Measurements from ENCODE around the gene PTPRN2.

Gene PTPRN2

GRCh38 chr7:157612664-157613561, 974.7 kb downstream of the PTPRN2 start:
- peak; percentile 2 for DNase-seq

DNA sequence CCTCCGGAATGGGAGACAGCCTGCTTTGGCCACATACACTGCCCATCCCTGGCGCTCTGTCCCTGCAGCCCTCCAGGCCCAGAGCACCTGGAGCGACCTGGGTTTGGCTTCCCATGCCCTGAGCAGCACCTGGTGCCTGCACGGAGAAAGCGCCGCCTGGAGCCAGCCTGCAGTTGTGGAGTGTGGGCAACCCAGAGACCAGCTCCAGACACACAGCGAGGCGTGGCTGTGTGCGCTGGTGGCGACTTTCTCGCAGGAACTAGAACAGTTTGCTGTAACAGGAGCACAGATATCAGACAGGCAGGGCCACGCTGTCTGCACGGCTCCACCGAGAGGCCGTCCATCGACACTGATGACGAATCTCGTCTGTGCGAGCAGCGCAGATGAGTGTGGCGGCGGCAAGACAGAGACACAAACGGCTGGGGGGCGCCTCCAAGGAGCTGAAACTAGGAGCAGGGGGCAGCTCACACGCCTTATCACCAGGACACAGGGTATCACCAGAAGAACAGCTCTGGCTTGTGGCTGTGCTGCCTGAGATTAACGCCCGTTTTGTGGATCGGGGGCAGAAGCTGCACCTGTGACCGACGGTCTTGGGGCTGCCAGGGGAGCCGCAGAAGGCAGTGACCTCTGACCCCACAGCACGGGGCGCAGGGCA, 975.5 kb downstream of the PTPRN2 start:
- no peak for DNase-seq

DNA sequence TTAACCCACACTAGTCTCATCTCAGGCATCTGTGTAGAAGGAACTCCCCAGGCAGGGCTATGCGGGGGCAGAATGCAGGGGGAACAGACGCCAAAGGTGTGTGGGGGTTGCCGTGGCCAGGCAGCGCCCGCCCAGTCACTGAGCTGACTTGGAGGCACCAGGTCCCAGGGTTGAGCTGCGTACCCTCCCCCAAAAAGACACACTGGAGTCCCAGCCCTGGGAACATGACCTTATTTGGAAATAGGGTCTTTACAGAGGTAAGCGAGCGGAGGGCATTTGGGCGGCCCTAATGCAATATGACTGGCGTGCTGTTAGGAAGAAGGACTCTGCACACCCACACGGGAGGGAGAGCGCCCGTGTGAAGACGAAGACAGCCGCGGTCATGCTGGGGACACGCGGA, 976.3 kb downstream of the PTPRN2 start:
- no peak for DNase-seq

DNA sequence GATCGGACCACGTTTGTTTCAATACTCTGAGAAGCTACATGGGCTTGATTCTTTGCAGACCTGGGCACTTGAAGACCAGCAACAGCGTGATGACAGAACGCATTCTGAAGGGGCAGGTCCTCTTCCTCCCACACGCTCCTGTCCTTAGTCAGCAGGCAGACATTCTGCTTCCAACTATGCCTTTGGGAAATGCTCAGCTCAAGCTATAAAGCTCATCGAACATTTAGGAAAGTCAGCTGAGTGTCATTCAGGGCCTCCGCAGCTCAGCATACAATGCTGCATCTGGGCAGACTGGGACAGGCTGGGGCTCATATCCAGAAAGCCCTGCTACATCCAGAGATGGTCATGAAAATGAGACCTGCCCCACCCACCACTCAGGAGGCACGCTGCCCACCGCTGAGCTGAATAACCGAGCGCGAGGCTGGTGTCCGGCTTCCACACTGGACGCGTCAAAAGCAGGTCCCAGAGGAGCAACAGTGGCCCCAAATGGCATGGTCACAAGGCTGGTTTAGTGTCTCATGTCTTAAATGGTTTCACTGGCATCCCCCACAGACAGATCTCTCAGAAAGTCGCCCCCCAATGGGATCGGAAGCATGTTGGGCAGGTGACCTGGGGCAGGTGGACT, 976.8 kb downstream of the PTPRN2 start:
- DNase-seq = no peak

DNA sequence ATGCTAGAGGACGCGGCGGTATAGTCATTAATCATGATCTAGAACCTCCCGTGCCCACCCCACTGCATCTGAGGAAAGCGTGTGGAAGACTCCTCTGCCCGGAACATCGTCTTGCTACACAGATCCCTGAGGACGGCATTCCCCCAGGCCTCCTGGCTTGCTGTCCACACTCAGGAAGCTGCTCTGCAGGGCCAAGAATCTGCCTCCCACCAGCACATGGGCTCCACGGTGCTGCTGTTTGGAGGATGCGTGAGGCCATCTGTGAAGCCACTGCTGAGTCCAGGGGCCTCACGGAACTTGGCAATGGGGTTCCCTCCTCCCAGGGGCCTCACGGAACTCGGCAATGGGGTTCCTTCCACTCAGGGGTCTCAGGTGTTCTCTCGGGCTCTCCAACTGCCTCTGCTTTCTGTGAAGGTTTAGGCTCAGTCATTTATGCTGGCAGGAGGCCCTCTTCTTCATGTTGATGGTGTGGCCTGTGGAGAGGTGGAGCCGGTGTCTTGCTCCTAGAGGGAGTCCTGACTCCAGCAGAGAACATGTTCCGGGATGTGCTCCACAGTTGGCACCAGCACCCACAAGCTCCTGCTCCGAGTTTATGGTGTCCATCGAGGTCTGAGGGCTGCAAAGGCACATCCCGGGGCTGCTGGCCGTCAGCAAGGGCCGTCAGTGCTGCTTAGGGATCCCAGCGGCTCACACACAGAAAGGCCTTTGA, 977.5 kb downstream of the PTPRN2 start:
- DNase-seq = no peak

GRCh38 chr7:157609516-157609915, 978.1 kb downstream of the PTPRN2 start:
- DNase-seq = no peak

DNA sequence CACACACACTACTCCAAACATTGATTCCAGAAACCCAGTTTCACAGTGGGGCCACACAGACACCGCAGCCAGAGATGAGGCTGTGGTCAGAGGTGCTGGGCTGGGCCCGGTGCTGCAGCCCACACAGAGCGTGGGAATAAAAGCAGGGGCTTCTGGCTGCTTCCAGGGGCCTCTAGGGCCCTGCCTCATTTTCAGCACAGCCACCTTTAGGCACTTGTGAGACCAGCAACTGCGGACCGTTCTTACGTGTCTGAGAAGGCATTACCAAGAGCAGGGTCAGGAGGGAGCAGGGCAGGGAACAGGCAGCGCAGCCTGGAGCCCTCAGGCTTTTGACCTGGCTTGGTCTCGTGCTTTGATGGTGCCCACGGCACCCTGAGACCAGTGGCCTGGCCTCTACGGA, 980.4 kb downstream of the PTPRN2 start:
- DNase-seq = no peak

DNA sequence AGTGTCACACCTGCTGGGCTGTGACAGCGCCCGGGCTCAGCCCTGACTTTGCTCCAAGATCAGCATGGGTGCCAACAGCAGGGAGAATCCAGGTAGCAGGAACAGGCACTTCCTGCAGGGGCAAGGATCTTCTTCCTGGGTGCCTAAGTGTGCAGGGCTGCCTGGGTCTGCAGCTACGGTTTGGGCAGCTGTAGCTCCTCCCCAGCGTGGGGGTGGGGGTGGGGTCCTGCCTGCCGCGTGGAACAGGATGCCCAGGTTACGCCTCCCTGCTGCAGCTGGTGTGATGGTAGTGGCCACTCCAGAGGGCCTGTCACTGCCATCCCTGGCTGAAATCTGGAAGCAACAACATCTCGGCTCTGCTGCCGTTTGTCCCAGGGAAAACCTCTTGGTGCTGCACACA, 981.5 kb downstream of the PTPRN2 start:
- DNase-seq = no peak

GRCh38 chr7:157605638-157606037, 982.0 kb downstream of the PTPRN2 start:
- DNase-seq = no peak

GRCh38 chr7:157604661-157605381, 982.8 kb downstream of the PTPRN2 start:
- DNase-seq = no peak

GRCh38 chr7:157603716-157604115, 983.9 kb downstream of the PTPRN2 start:
- no peak for DNase-seq

DNA sequence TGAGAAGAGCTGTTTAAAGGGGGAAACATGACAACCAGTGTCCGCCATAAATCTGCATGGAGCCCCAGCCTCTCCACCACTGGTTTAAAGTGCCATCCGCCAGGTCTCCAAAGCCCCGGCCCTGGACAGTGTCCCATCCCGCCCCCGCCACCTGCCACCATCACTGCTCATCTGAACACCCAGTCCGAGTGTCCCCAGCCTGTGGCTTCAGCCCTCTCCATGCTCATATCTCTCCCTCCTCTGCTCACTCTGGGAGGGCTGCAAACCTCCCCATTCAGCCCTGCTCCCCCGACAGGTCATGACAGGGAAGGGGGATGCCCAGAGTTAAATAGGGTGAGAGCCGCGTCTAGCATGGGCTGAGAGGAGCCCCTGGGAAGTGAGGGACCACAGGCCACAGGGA, 984.6 kb downstream of the PTPRN2 start:
- DNase-seq = no peak

DNA sequence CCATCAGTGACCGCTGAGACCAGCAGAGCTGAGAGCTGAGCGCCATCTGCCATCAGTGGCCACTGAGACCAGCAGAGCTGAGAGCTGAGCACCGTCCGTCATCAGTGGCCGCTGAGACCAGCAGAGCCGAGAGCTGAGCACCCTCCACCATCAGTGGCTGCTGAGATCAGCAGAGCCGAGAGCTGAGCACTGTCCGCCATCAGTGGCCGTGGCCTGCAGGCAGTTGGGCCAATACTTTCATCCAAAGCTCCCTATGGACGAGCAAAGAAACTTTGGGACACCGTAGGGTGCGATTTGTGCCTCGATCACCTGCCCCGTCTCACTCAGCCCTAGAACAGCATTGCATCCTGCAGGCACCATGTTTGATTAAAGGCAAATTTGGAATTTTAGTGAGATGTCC, 985.0 kb downstream of the PTPRN2 start:
- no peak for DNase-seq

DNA sequence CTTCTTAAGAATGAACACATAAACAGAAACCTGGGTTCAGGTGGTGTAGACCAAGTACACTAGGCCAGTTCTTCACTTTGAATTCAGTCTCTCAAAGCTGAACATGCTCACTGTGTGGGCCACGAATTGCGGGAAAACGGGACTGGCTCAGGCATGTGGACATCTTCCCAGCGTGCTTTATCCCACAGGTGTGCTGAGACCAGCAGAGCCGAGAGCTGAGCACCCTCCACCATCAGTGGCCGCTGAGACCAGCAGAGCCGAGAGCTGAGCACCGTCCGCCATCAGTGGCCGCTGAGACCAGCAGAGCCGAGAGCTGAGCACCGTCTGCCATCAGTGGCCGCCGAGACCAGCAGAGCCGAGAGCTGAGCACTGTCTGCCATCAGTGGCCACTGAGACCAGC, 985.5 kb downstream of the PTPRN2 start:
- DNase-seq = no peak

GRCh38 chr7:157601530-157601929, 986.1 kb downstream of the PTPRN2 start:
- DNase-seq = no peak

GRCh38 chr7:157599491-157599890, 988.1 kb downstream of the PTPRN2 start:
- DNase-seq = no peak

- DNase-seq = no peak
Measured at GRCh38 chr7:157597562-157597961, 990.1 kb downstream of the PTPRN2 start.

DNA sequence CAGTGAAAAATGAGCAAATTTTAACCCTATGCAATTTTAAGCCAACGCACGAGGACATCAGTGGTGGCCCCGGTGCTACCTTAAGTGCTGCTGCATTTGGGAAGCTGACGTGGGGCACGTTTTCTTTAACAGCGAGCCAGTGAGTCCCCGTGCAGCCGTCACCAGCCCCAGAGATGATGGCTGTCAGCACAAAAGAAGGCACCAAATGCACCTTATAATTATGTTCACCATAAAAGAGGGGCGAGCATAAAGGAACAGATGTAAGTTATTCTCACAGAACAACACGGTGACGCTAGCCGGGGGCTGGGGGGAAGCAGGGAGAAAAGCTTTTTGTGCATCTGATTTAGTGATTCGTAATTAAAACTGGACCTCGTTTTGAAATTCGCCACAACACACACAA, 990.7 kb downstream of the PTPRN2 start:
- no peak for DNase-seq

GRCh38 chr7:157596471-157596870, 991.2 kb downstream of the PTPRN2 start:
- no peak for DNase-seq

DNA sequence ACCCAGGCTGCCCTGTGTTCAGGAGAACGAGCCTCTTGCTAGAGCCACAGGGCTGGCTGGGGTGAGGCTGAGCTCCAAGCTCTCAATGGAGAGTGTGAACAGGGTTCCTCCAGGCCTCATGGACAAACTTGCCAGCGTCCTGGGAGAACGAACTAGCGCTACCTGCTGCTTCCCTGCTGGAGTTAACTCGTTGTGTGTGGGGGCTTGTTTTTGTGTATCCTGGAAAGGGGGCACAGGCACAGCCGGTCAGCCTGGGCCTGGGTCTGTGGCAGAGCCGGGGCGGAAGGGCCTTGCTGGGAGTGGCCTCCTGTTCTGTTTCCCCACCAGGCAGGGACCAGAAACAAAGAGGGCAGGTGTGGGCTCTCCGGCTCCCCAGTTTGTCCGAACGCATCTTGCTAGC, 991.6 kb downstream of the PTPRN2 start:
- no peak for DNase-seq

GRCh38 chr7:157595086-157595855, 992.4 kb downstream of the PTPRN2 start:
- DNase-seq = no peak

GRCh38 chr7:157594306-157594705, 993.3 kb downstream of the PTPRN2 start:
- no peak for DNase-seq
